Fibroblast of lung (primary cell): ENCODE measurements around the gene ACTR3. TPM values are rescaled to one million over a fixed set of nuclear protein-coding genes. Genes with fewer than 3 reads are reported as not detected.

Experiments used
- DNase-seq, 2 donors: peaks; one replicate each; pipeline versions ENCODE4 v3.0.0 to v3.0.0-alpha.2; 2010; ENCODE audit warnings: low read depth in 2 of 2
- H2AFZ ChIP-seq: 2 replicates; pipeline ENCODE4 v1.5.1; 2012; ENCODE audit warnings: low read length, control low read depth, inconsistent platforms
- H3K27ac ChIP-seq: 2 replicates; pipeline ENCODE4 v1.5.1; 2011; ENCODE audit warnings: low read length, control low read depth; ENCODE audit not compliant: insufficient read depth
- H3K27me3 ChIP-seq: 2 replicates; pipeline ENCODE4 v1.5.1; 2011; ENCODE audit warnings: mild to moderate bottlenecking, low read length; ENCODE audit not compliant: control insufficient read depth, insufficient read depth
- H3K36me3 ChIP-seq: 2 replicates; pipeline ENCODE4 v1.5.1; 2011; ENCODE audit warnings: low read length; ENCODE audit not compliant: control insufficient read depth, insufficient read depth
- H3K4me1 ChIP-seq: 2 replicates; pipeline ENCODE4 v1.5.1; 2011; ENCODE audit warnings: low read length; ENCODE audit not compliant: control insufficient read depth, insufficient read depth; ENCODE audit errors: extremely low read depth
- H3K4me2 ChIP-seq: 2 replicates; pipeline ENCODE4 v1.5.1; 2011; ENCODE audit warnings: low read length, control low read depth; ENCODE audit not compliant: insufficient read depth; ENCODE audit errors: extremely low read depth
- H3K4me3 ChIP-seq, 4 experiments: fragments of 200-600 bp in 1 of 4; sonication (generic) in 1 of 4; replicated peaks in 1 of 4; 2 replicates each; pipeline ENCODE4 v1.5.1; 2011 to 2016; ENCODE audit warnings: low read length in 4 of 4, low read depth in 3 of 4, mild to moderate bottlenecking in 3 of 4, control low read depth in 2 of 4, inconsistent platforms in 1 of 4, mixed read lengths in 1 of 4; ENCODE audit not compliant: insufficient read depth in 1 of 4; ENCODE audit errors: control extremely low read depth in 1 of 4
- H3K79me2 ChIP-seq: 2 replicates; pipeline ENCODE4 v1.5.1; 2012; ENCODE audit warnings: mild to moderate bottlenecking, low read length, inconsistent platforms; ENCODE audit not compliant: control insufficient read depth, insufficient read depth
- H3K9ac ChIP-seq: 2 replicates; pipeline ENCODE4 v1.5.1; 2011; ENCODE audit warnings: mild to moderate bottlenecking, low read length, control low read depth; ENCODE audit not compliant: insufficient read depth
- H3K9me3 ChIP-seq: 2 replicates; pipeline ENCODE4 v1.5.1; 2012; ENCODE audit warnings: low read depth, low read length; ENCODE audit not compliant: control insufficient read depth, insufficient read depth
- H4K20me1 ChIP-seq: 2 replicates; pipeline ENCODE4 v1.5.1; 2011; ENCODE audit warnings: low read length; ENCODE audit not compliant: control insufficient read depth, insufficient read depth; ENCODE audit errors: extremely low read depth
- CTCF ChIP-seq, 2 donors: IDR thresholded peaks in 1 of 2; conservative IDR thresholded peaks in 1 of 2; 1 replicate in 1 of 2; 2 replicates in 1 of 2; pipeline ENCODE4 v1.5.1; 2011 to 2012; ENCODE audit warnings: low read length in 2 of 2, control low read depth in 1 of 2, inconsistent platforms in 1 of 2, low read depth in 1 of 2, mild to moderate bottlenecking in 1 of 2
- EZH2 ChIP-seq: IDR thresholded peaks from 2 replicates; pipeline ENCODE4 v1.5.1; 2012; ENCODE audit warnings: low read length, control low read depth, mild to moderate bottlenecking; ENCODE audit errors: missing control alignments
- polyA plus RNA-seq, 2 donors: library from polyadenylated mRNA; depleted of rRNA in 1 of 2; stranded (reverse) in 1 of 2; unstranded in 1 of 2; fragments of >200 nt; gene quantifications; 2 replicates each; pipeline ENCODE4 v1.2.1, GENCODE V29; 2011 to 2012; ENCODE audit warnings: missing spikeins in 1 of 2
- total RNA-seq: library from RNA; depleted of rRNA; stranded (reverse); fragments of >200 nt; gene quantifications from 2 replicates; pipeline ENCODE4 v1.2.1, GENCODE V29; 2014

ACTR3 gene
- total and polyA plus RNA-seq, 2 donors (not counting 1 experiment from before 2014, with no cell fraction given) = 177 to 479 TPM

GRCh38 chr2:113876503-113877387, 13.1 kb upstream of the ACTR3 start:
- TF ChIP-seq CTCF (conservative IDR thresholded peaks at IDR 0.05 in 1 of 2, IDR thresholded peaks at IDR 0.05 in 1 of 2; ENCODE audit: low read depth in 1 of 2, low read length in 2 of 2) = no peak
- TF ChIP-seq EZH2 = no peak

GRCh38 chr2:113877711-113878598, 11.9 kb upstream of the ACTR3 start:
- Histone ChIP-seq H3K9ac (no peak overlapping the region), H3K27me3 (no peaks in the 10 kb centered on the region), H3K36me3 (no peaks in the 10 kb centered on the region), H3K4me1 (peaks cover 7% of the 10 kb centered on the region), H3K4me3 (peak overlapping the region in 1 of 4 experiments; percentile 16), H3K27ac (peak overlapping the region; percentile 30), H2AFZ (no peak overlapping the region), H4K20me1 (no peaks in the 10 kb centered on the region), H3K4me2 (peak overlapping the region; percentile 42), H3K79me2 (no peaks in the 10 kb centered on the region), H3K9me3 (no peaks in the 10 kb centered on the region)
- DNase-seq = peak; percentile 71 to 77
- TF ChIP-seq CTCF (conservative IDR thresholded peaks at IDR 0.05 in 1 of 2, IDR thresholded peaks at IDR 0.05 in 1 of 2; ENCODE audit: low read depth in 1 of 2, low read length in 2 of 2) (no peak), EZH2 (no peak)

More at GRCh38 chr2:113876503-113877387, 13.1 kb upstream of the ACTR3 start:
- Histone ChIP-seq H3K4me1 (peaks cover 7% of the 10 kb centered on the region), H3K9me3 (no peaks in the 10 kb centered on the region), H3K4me3 (no peak overlapping the region), H3K36me3 (no peaks in the 10 kb centered on the region), H3K9ac (no peak overlapping the region), H3K27me3 (no peaks in the 10 kb centered on the region), H2AFZ (no peak overlapping the region), H3K79me2 (no peaks in the 10 kb centered on the region), H3K4me2 (no peak overlapping the region), H3K27ac (no peak overlapping the region), H4K20me1 (no peaks in the 10 kb centered on the region)
- peak in 1 of 2 donors; percentile 71 for DNase-seq

- DNase-seq = no peak
- no peak for TF ChIP-seq EZH2
- no peak for TF ChIP-seq CTCF (conservative IDR thresholded peaks at IDR 0.05 in 1 of 2, IDR thresholded peaks at IDR 0.05 in 1 of 2; ENCODE audit: low read depth in 1 of 2, low read length in 2 of 2)
- no peak overlapping the region for H3K4me2 ChIP-seq
- no peaks in the 10 kb centered on the region for H3K9me3 ChIP-seq
- no peak overlapping the region for H2AFZ ChIP-seq
- peaks cover 7% of the 10 kb centered on the region for H3K4me1 ChIP-seq
- no peak overlapping the region for H3K27ac ChIP-seq
- no peaks in the 10 kb centered on the region for H4K20me1 ChIP-seq
- H3K27me3 ChIP-seq = no peaks in the 10 kb centered on the region
- H3K36me3 ChIP-seq = no peaks in the 10 kb centered on the region
- H3K9ac ChIP-seq = no peak overlapping the region
- H3K4me3 ChIP-seq = no peak overlapping the region
- H3K79me2 ChIP-seq = no peaks in the 10 kb centered on the region
These were observed 11.1 kb upstream of the ACTR3 start for GRCh38 chr2:113878743-113879142.
